ENCODE measurements around the gene SEPTIN10.

The SEPTIN10 gene
- total RNA-seq, result 0 to 10.5 (median 2.2) reads per million in 9 experiments

- Mint-ChIP-seq H3K36me3 (ENCODE audit: insufficient read depth) (peaks cover 6% of the 10 kb centered on the region), H3K27ac (no peak within 1 kb of the TSS), H3K4me3 (peak within 1 kb of the TSS; percentile 77 to 80), H3K9me3 (no peaks in the 10 kb centered on the region), H3K27me3 (peaks cover 54 to 65% of the 10 kb centered on the region in 2 donors), H3K4me1 (ENCODE audit: low read depth in 2 of 2) (peaks cover 2 to 4% of the 10 kb centered on the region in 2 donors)
- DNase-seq, result peak; percentile 30 to 53 (median 44)
- peak; percentile 85 for ATAC-seq (replicated peaks)
These were observed at the start of gene SEPTIN10, which contains the start of gene SOWAHC for GRCh38 chr2:109613922-109614714. Gene SEPTIN10 (minus strand): TSS chr2:109613966. CDS start chr2:109613827, 139 bp downstream. Gene SOWAHC (plus strand): TSS chr2:109614364. CDS start chr2:109614490, 126 bp downstream.

GRCh38 chr2:109662889-109663288 is 49.1 kb upstream of the SEPTIN10 start:
- Mint-ChIP-seq H3K27me3 (peaks cover 23 to 46% of the 10 kb centered on the region in 2 donors), H3K4me1 (ENCODE audit: low read depth in 2 of 2) (no peaks in the 10 kb centered on the region), H3K36me3 (ENCODE audit: insufficient read depth) (no peaks in the 10 kb centered on the region), H3K27ac (no peak overlapping the region), H3K9me3 (no peaks in the 10 kb centered on the region), H3K4me3 (no peak overlapping the region)
- no peak for DNase-seq
- no peak for ATAC-seq (replicated peaks)

GRCh38 chr2:109660046-109660860 is 46.5 kb upstream of the SEPTIN10 start:
- H3K27ac Mint-ChIP-seq, result no peak overlapping the region
- DNase-seq, result no peak
- no peaks in the 10 kb centered on the region for H3K4me1 Mint-ChIP-seq (ENCODE audit: low read depth in 2 of 2)
- H3K9me3 Mint-ChIP-seq, result no peaks in the 10 kb centered on the region
- peaks cover 23 to 45% of the 10 kb centered on the region in 2 donors for H3K27me3 Mint-ChIP-seq
- no peaks in the 10 kb centered on the region for H3K36me3 Mint-ChIP-seq (ENCODE audit: insufficient read depth)
- no peak overlapping the region for H3K4me3 Mint-ChIP-seq
- no peak for ATAC-seq (replicated peaks)

GRCh38 chr2:109659396-109660045 is 45.8 kb upstream of the SEPTIN10 start:
- H3K4me3 Mint-ChIP-seq, result no peak overlapping the region
- no peaks in the 10 kb centered on the region for H3K4me1 Mint-ChIP-seq (ENCODE audit: low read depth in 2 of 2)
- H3K36me3 Mint-ChIP-seq (ENCODE audit: insufficient read depth), result no peaks in the 10 kb centered on the region
- no peaks in the 10 kb centered on the region for H3K9me3 Mint-ChIP-seq
- H3K27ac Mint-ChIP-seq, result no peak overlapping the region
- H3K27me3 Mint-ChIP-seq, result peaks cover 23 to 52% of the 10 kb centered on the region in 2 donors
- ATAC-seq (replicated peaks) (no peak), DNase-seq (no peak)

DNA sequence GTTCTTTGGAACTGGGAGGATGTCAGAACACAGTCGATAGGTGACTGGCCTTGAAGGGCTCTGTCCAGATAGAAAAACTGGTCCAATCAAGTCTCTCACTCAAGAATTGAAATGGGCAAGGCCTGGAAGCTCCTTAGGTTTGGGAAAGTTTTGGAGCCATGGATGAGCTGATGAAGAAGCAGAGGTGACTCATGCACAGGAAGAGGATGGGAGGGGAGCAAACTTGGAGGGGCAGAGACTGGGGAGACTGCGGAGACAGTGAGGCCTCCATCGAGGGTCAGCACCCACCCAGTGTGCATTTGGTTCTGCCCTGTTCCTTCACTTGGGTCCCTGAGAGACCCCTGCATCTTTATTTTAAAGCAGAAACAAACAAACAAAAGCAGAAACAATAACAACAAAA is 41.5 kb upstream of the SEPTIN10 start:
- Mint-ChIP-seq H3K27me3 (peaks cover 27 to 52% of the 10 kb centered on the region in 2 donors), H3K4me3 (no peak overlapping the region), H3K36me3 (ENCODE audit: insufficient read depth) (no peaks in the 10 kb centered on the region), H3K9me3 (no peaks in the 10 kb centered on the region), H3K4me1 (ENCODE audit: low read depth in 2 of 2) (no peaks in the 10 kb centered on the region), H3K27ac (no peak overlapping the region)
- DNase-seq (no peak), ATAC-seq (replicated peaks) (no peak)

GRCh38 chr2:109654326-109655050 is 40.7 kb upstream of the SEPTIN10 start:
- Mint-ChIP-seq H3K27ac (no peak overlapping the region), H3K27me3 (peaks cover 35 to 58% of the 10 kb centered on the region in 2 donors), H3K4me3 (no peak overlapping the region), H3K36me3 (ENCODE audit: insufficient read depth) (no peaks in the 10 kb centered on the region), H3K4me1 (ENCODE audit: low read depth in 2 of 2) (no peaks in the 10 kb centered on the region), H3K9me3 (no peaks in the 10 kb centered on the region)
- DNase-seq, result no peak
- no peak for ATAC-seq (replicated peaks)

DNA sequence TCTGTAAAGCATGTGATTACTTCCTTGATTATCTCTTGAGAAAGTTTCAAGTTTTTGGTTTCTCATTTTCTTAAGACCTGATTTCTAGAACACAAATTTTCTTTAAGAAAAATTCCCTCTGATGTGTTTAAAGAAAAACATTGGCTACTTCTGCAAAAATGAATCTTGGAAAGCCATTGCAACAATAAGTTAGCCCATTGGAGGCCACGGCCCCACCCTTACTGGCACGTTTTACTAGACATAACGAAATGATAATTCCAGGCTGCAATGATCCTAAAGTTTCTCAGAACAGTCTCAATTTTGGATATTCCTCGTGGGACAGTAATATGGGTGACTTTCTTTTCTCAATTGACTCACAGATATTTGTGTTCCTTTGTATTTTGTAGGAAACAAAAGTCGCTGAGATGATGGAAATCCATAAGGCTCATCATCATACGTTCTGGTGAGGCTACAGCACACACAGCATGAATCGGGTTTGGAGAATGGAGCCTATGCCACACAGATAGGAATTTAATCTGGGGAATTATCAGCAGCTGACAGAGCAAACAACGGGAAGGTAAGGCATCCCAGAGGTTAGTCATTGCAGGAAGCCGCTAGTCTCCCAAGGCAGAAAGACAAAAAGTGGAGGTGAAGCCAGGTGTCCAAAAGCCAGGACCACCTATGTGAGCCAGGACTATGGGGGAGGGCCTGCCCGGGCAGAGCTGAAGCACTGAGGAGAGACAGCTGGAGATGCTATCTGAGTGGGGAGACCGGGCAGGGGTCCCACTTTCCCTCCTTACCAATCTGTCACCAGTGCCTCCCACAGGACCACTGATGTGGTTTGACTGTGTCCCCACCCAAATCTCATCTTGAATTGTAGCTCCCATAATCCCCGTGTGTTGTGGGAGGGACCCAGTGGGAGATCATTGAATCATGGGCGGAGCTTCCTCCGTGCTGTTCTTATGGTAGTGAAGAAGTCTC is 36.2 kb upstream of the SEPTIN10 start:
- H3K9me3 Mint-ChIP-seq, result no peaks in the 10 kb centered on the region

DNA sequence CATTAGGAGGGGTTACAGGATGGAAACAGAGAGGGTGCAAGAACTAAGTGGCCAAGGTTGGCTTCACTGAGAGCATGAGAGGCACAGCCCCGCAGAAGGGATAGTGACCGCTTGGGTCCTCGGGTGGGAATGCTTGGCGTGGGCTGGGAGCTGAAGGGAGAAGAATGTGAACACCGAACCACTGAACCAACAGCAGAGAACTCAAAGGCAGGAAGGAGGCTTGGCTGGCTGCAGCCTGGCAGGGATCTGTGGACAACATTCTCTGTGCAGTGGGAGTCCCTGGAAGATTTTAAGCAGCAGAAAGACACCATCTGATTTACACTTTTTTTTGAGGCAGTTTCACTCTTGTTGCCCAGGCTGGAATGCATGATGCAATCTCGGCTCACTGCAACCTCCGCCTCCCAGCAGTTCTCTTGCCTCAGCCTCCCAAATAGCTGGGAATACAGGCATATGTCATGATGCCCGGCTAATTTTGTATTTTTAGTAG is 34.3 kb upstream of the SEPTIN10 start:
- ATAC-seq (replicated peaks) (no peak), DNase-seq (no peak)
- H3K4me3 Mint-ChIP-seq, result no peak overlapping the region
- H3K36me3 Mint-ChIP-seq (ENCODE audit: insufficient read depth), result no peaks in the 10 kb centered on the region
- H3K27ac Mint-ChIP-seq, result no peak overlapping the region
- H3K9me3 Mint-ChIP-seq, result no peaks in the 10 kb centered on the region
- peaks cover 0 to 2% of the 10 kb centered on the region in 2 donors for H3K4me1 Mint-ChIP-seq (ENCODE audit: low read depth in 2 of 2)
- peaks cover 24 to 48% of the 10 kb centered on the region in 2 donors for H3K27me3 Mint-ChIP-seq

More for the DNA sequence above, 36.2 kb upstream of the SEPTIN10 start:
- Mint-ChIP-seq H3K27ac (no peak overlapping the region), H3K27me3 (peaks cover 27 to 58% of the 10 kb centered on the region in 2 donors), H3K4me1 (ENCODE audit: low read depth in 2 of 2) (no peaks in the 10 kb centered on the region), H3K4me3 (no peak overlapping the region), H3K36me3 (ENCODE audit: insufficient read depth) (no peaks in the 10 kb centered on the region)
- DNase-seq (no peak), ATAC-seq (replicated peaks) (no peak)

- Mint-ChIP-seq H3K4me1 (ENCODE audit: low read depth in 2 of 2) (peaks cover 0 to 2% of the 10 kb centered on the region in 2 donors), H3K27me3 (peaks cover 24 to 44% of the 10 kb centered on the region in 2 donors), H3K36me3 (ENCODE audit: insufficient read depth) (no peaks in the 10 kb centered on the region), H3K4me3 (no peak overlapping the region), H3K9me3 (no peaks in the 10 kb centered on the region), H3K27ac (no peak overlapping the region)
- no peak for ATAC-seq (replicated peaks)
- no peak for DNase-seq
These were observed 33.9 kb upstream of the SEPTIN10 start for GRCh38 chr2:109647636-109648035.

DNA sequence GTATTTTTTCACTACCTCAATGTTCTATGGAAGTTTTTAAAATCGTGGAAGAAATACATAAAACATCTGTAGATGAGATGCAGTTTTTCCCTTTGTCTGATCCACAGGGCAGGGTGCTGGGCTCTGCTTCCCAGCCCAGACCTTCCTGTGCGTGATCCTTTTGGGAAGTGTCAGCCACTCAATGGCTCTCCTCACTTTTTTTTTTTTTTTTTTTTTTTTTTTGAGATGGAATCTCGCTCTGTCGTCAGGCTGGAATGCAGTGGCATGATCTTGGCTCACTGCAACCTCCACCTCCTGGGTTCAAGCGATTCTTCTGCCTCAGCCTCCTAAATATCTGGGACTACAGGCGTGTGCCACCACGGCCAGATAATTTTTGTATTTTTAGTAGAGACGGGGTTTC is 33.2 kb upstream of the SEPTIN10 start:
- no peak overlapping the region for H3K4me3 Mint-ChIP-seq
- peaks cover 24 to 42% of the 10 kb centered on the region in 2 donors for H3K27me3 Mint-ChIP-seq
- no peaks in the 10 kb centered on the region for H3K9me3 Mint-ChIP-seq
- H3K4me1 Mint-ChIP-seq (ENCODE audit: low read depth in 2 of 2), result peaks cover 0 to 2% of the 10 kb centered on the region in 2 donors
- no peaks in the 10 kb centered on the region for H3K36me3 Mint-ChIP-seq (ENCODE audit: insufficient read depth)
- DNase-seq, result no peak
- ATAC-seq (replicated peaks), result no peak
- H3K27ac Mint-ChIP-seq, result no peak overlapping the region

GRCh38 chr2:109645412-109646184 is 31.8 kb upstream of the SEPTIN10 start:
- Mint-ChIP-seq H3K4me1 (ENCODE audit: low read depth in 2 of 2) (peaks cover 0 to 2% of the 10 kb centered on the region in 2 donors), H3K4me3 (no peak overlapping the region), H3K27me3 (peaks cover 14 to 30% of the 10 kb centered on the region in 2 donors), H3K9me3 (no peaks in the 10 kb centered on the region), H3K36me3 (ENCODE audit: insufficient read depth) (no peaks in the 10 kb centered on the region), H3K27ac (no peak overlapping the region)
- no peak for ATAC-seq (replicated peaks)
- no peak for DNase-seq

Measured in effector memory CD8-positive, alpha-beta T cell (primary cell).